ENCODE data around the gene QRICH1. TPM values are rescaled to one million over a fixed set of nuclear protein-coding genes. Genes with fewer than 3 reads are reported as not detected.
A peak's percentile ranks its signal among the peaks of the same experiment; 100 is the strongest.

QRICH1 gene
- total and polyA plus RNA-seq, 2 of the 13 experiments (the other 11 are each of a cell fraction or from before 2014, with no cell fraction given), result 52.6 to 102 TPM

DNA sequence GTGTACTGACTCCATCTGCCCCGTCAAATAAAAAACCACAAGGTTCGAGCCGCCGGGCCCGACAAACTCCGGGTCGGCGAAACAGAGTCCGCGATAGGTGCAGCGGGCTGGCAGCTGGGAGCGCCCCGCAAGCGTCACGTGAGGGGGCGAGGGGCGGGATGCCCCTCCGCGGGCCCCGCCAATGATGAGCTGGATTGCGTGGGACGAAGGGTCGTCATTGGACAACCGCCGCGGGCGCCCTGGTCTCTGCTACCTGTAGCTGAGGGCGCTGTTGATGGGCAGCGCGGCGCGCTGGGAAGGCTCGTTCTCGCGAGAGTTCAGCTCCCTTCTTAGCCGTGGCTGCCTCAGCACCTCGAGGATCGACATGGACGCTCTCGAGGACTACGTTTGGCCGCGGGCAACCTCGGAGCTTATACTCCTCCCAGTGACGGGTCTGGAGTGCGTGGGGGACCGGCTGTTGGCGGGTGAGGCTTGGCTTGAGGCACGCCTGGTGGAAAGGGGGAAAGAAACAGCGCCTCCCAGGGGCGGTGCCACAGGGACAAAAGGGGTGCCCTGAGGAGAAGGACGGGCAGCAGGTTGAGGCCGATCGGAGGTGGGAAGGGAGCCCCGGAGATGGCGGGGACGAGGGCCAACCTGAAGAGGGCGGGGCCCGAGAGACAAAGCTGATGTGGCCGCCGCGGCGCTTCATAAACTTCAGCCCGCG is 86.7 kb downstream of the QRICH1 start, which contains the start of gene WDR6 (continued):
- TF ChIP-seq ZBTB40 (IDR thresholded peaks at IDR 0.05) (no peak), ZBTB40 (CRISPR knock-in tag; IDR thresholded peaks at IDR 0.05) (peak; percentile 50; the same call in 1 of the 2 replicates), THYN1 (CRISPR knock-in tag; IDR thresholded peaks at IDR 0.05; ENCODE audit: borderline replicate concordance, low read depth) (peak; percentile 71; the same call in 1 of the 2 replicates), ZNF441 (CRISPR knock-in tag; IDR thresholded peaks at IDR 0.05; ENCODE audit: borderline replicate concordance) (peak; percentile 43; the same call in 1 of the 2 replicates), ZNF780A (CRISPR knock-in tag; IDR thresholded peaks at IDR 0.05) (no peak; the same call in 1 of the 2 replicates), ATRX (CRISPR knock-in tag; IDR thresholded peaks at IDR 0.05; ENCODE audit: borderline replicate concordance) (no peak), CC2D1A (CRISPR knock-in tag; IDR thresholded peaks at IDR 0.05) (0 out of 2 replicates have a peak, but pooled peaks have one; percentile 42), ZNF776 (CRISPR knock-in tag; IDR thresholded peaks at IDR 0.05) (peak; percentile 81; the same call in 1 of the 2 replicates), ZNF556 (CRISPR knock-in tag; IDR thresholded peaks at IDR 0.05; ENCODE audit: borderline replicate concordance) (0 out of 2 replicates have a peak, but pooled peaks have one; percentile 51), ZNF512 (CRISPR knock-in tag; IDR thresholded peaks at IDR 0.05) (no peak), ZKSCAN8 (CRISPR knock-in tag; IDR thresholded peaks at IDR 0.05; ENCODE audit: borderline replicate concordance) (no peak), ZNF451 (CRISPR knock-in tag; IDR thresholded peaks at IDR 0.05) (peak; percentile 79; the same call in 1 of the 2 replicates), RXRA (CRISPR knock-in tag; IDR thresholded peaks at IDR 0.05) (peak; percentile 78), SRSF1 (optimal IDR thresholded peaks at IDR 0.05; ENCODE audit: low read depth, low read length) (no peak)
- TF ChIP-seq, protein P1, sequence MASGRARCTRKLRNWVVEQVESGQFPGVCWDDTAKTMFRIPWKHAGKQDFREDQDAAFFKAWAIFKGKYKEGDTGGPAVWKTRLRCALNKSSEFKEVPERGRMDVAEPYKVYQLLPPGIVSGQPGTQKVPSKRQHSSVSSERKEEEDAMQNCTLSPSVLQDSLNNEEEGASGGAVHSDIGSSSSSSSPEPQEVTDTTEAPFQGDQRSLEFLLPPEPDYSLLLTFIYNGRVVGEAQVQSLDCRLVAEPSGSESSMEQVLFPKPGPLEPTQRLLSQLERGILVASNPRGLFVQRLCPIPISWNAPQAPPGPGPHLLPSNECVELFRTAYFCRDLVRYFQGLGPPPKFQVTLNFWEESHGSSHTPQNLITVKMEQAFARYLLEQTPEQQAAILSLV (CRISPR knock-in tag; IDR thresholded peaks at IDR 0.05; ENCODE audit: borderline replicate concordance), result no peak
- TF ChIP-seq, protein P2, sequence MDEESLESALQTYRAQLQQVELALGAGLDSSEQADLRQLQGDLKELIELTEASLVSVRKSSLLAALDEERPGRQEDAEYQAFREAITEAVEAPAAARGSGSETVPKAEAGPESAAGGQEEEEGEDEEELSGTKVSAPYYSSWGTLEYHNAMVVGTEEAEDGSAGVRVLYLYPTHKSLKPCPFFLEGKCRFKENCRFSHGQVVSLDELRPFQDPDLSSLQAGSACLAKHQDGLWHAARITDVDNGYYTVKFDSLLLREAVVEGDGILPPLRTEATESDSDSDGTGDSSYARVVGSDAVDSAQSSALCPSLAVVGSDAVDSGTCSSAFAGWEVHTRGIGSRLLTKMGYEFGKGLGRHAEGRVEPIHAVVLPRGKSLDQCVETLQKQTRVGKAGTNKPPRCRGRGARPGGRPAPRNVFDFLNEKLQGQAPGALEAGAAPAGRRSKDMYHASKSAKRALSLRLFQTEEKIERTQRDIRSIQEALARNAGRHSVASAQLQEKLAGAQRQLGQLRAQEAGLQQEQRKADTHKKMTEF (CRISPR knock-in tag; IDR thresholded peaks at IDR 0.05), result peak; percentile 69

All from HepG2 (cell line).